H9 (cell line): Measurements from ENCODE around the gene FAM81A. TPM values are rescaled to one million over a fixed set of nuclear protein-coding genes. Genes with fewer than 3 reads are reported as not detected.
A peak's percentile ranks its signal among the peaks of the same experiment; 100 is the strongest.

Experiments
- DNase-seq: peaks from one replicate; pipeline ENCODE4 v3.0.0-alpha.2; 2017
- H2AFZ ChIP-seq: one replicate; pipeline ENCODE4 v1.6.1; 2013; ENCODE audit warnings: mild to moderate bottlenecking, low read length, control low read depth, moderate library complexity
- H2AK5ac ChIP-seq: 2 replicates; pipeline ENCODE4 v1.6.1; 2013; ENCODE audit warnings: low read length, control low read depth, mixed read lengths; ENCODE audit not compliant: insufficient read length
- H2BK120ac ChIP-seq: one replicate; pipeline ENCODE4 v1.6.1; 2013; ENCODE audit warnings: low read depth, mild to moderate bottlenecking, low read length, control low read depth, inconsistent platforms; ENCODE audit not compliant: poor library complexity, severe bottlenecking
- H2BK12ac ChIP-seq: 2 replicates; pipeline ENCODE4 v1.6.1; 2013; ENCODE audit warnings: low read length, control low read depth, mixed read lengths, low read depth; ENCODE audit not compliant: insufficient read length
- H2BK15ac ChIP-seq: 2 replicates; pipeline ENCODE4 v1.6.1; 2013; ENCODE audit warnings: low read depth, low read length, control low read depth
- H2BK20ac ChIP-seq: one replicate; pipeline ENCODE4 v1.6.1; 2013; ENCODE audit warnings: low read depth, mild to moderate bottlenecking, low read length, control low read depth, inconsistent platforms; ENCODE audit not compliant: poor library complexity, severe bottlenecking
- H2BK5ac ChIP-seq: 2 replicates; pipeline ENCODE4 v1.6.1; 2013; ENCODE audit warnings: low read length, control low read depth, mixed read lengths; ENCODE audit not compliant: insufficient read length
- H3K14ac ChIP-seq: 2 replicates; pipeline ENCODE4 v1.6.1; 2013; ENCODE audit warnings: low read length, control low read depth; ENCODE audit not compliant: insufficient read depth
- H3K18ac ChIP-seq: 2 replicates; pipeline ENCODE4 v1.6.1; 2013; ENCODE audit warnings: low read depth, mild to moderate bottlenecking, mixed read lengths, low read length, control low read depth; ENCODE audit not compliant: insufficient read length
- H3K23ac ChIP-seq: 2 replicates; pipeline ENCODE4 v1.6.1; 2013; ENCODE audit warnings: low read length, control low read depth, mixed read lengths, low read depth; ENCODE audit not compliant: insufficient read length
- H3K23me2 ChIP-seq: 2 replicates; pipeline ENCODE4 v1.6.1; 2013; ENCODE audit warnings: low read depth, mild to moderate bottlenecking, mixed read lengths, low read length, control low read depth; ENCODE audit not compliant: insufficient read length, poor library complexity, severe bottlenecking
- H3K27ac ChIP-seq: 2 replicates; pipeline ENCODE4 v1.5.1; 2013; ENCODE audit warnings: low read length, control low read depth, mixed read lengths, low read depth; ENCODE audit not compliant: insufficient read length
- H3K27me3 ChIP-seq: 2 replicates; pipeline ENCODE4 v1.6.1; 2013; ENCODE audit warnings: low read length, control low read depth, inconsistent platforms; ENCODE audit not compliant: insufficient read depth
- H3K4ac ChIP-seq: 2 replicates; pipeline ENCODE4 v1.6.1; 2013; ENCODE audit warnings: low read depth, mild to moderate bottlenecking, control low read depth, inconsistent platforms, low read length, moderate library complexity
- H3K4me1 ChIP-seq: 2 replicates; pipeline ENCODE4 v1.6.1; 2013; ENCODE audit warnings: low read length, control low read depth, inconsistent platforms; ENCODE audit not compliant: insufficient read depth
- H3K4me2 ChIP-seq: 2 replicates; pipeline ENCODE4 v1.6.1; 2013; ENCODE audit warnings: low read length, control low read depth, mixed read lengths; ENCODE audit not compliant: insufficient read length, insufficient read depth
- H3K56ac ChIP-seq: 2 replicates; pipeline ENCODE4 v1.6.1; 2013; ENCODE audit warnings: low read depth, mild to moderate bottlenecking, mixed read lengths, low read length, control low read depth; ENCODE audit not compliant: insufficient read length
- H3K79me1 ChIP-seq: 2 replicates; pipeline ENCODE4 v1.6.1; 2013; ENCODE audit warnings: low read depth, mild to moderate bottlenecking, moderate library complexity, low read length, control low read depth, inconsistent platforms; ENCODE audit not compliant: insufficient read depth, poor library complexity, severe bottlenecking
- H3K79me2 ChIP-seq: 2 replicates; pipeline ENCODE4 v1.6.1; 2013; ENCODE audit warnings: low read length, control low read depth, inconsistent platforms; ENCODE audit not compliant: insufficient read depth
- H3K9ac ChIP-seq: 2 replicates; pipeline ENCODE4 v1.6.1; 2013; ENCODE audit warnings: low read length, control low read depth, mixed read lengths; ENCODE audit not compliant: insufficient read length; ENCODE audit errors: extremely low read depth
- H3K9me3 ChIP-seq: one replicate; pipeline ENCODE4 v1.6.1; 2013; ENCODE audit warnings: low read depth, low read length, inconsistent platforms; ENCODE audit not compliant: control insufficient read depth
- H3T11ph ChIP-seq: one replicate; pipeline ENCODE4 v1.6.1; 2013; ENCODE audit warnings: mild to moderate bottlenecking, low read length, control low read depth, inconsistent platforms
- H4K20me1 ChIP-seq: one replicate; pipeline ENCODE4 v1.6.1; 2013; ENCODE audit not compliant: control insufficient read depth, insufficient read length, insufficient read depth
- H4K5ac ChIP-seq: 2 replicates; pipeline ENCODE4 v1.6.1; 2013; ENCODE audit warnings: low read depth, mild to moderate bottlenecking, mixed read lengths, low read length, control low read depth; ENCODE audit not compliant: insufficient read length
- H4K8ac ChIP-seq: replicated peaks from 2 replicates; pipeline ENCODE4 v1.6.1; 2013; ENCODE audit warnings: low read length, control low read depth, mixed read lengths, low read depth; ENCODE audit not compliant: insufficient read length
- H4K91ac ChIP-seq: 2 replicates; pipeline ENCODE4 v1.6.1; 2013; ENCODE audit warnings: low read depth, mild to moderate bottlenecking, moderate library complexity, mixed read lengths, low read length, control low read depth; ENCODE audit not compliant: insufficient read length
- H3K27ac Mint-ChIP-seq, 3 experiments: 2 replicates in 2 of 3; 3 replicates in 1 of 3; pipeline ENCODE4 v1.8.0; 2020 to 2021; ENCODE audit warnings: mixed read lengths in 3 of 3, mild to moderate bottlenecking in 1 of 3, moderate library complexity in 1 of 3
- H3K27me3 Mint-ChIP-seq: 2 replicates; pipeline ENCODE4 v1.8.0; 2021; ENCODE audit warnings: low read depth, mild to moderate bottlenecking, moderate library complexity, mixed read lengths
- H3K36me3 Mint-ChIP-seq, 3 experiments: 2 replicates in 2 of 3; 3 replicates in 1 of 3; pipeline ENCODE4 v1.8.0; 2020 to 2021; ENCODE audit warnings: low read depth in 3 of 3, mixed read lengths in 3 of 3; ENCODE audit not compliant: insufficient read depth in 1 of 3
- H3K4me1 Mint-ChIP-seq, 2 experiments: 2 replicates each; pipeline ENCODE4 v1.8.0; 2020; ENCODE audit warnings: mixed read lengths in 2 of 2
- H3K4me3 Mint-ChIP-seq, 2 experiments: 2 replicates in 1 of 2; 3 replicates in 1 of 2; pipeline ENCODE4 v1.8.0; 2020 to 2021; ENCODE audit warnings: mild to moderate bottlenecking in 2 of 2, mixed read lengths in 2 of 2, moderate library complexity in 1 of 2
- H3K9me3 Mint-ChIP-seq, 2 experiments: 2 replicates in 1 of 2; 3 replicates in 1 of 2; pipeline ENCODE4 v1.8.0; 2020; ENCODE audit warnings: mild to moderate bottlenecking in 2 of 2, mixed read lengths in 2 of 2, moderate library complexity in 1 of 2
- WGBS: extraction: QIAGEN DNeasy Blood & Tissue Kit; methylation state at CpG from one replicate; pipeline ENCODE4 v1.1.7; 2013; ENCODE audit warnings: missing lambda C conversion rate, low lambda C conversion rate, mixed read lengths; ENCODE audit not compliant: insufficient read length; ENCODE audit errors: extremely low coverage; 5-methylcytosine and 5-hydroxymethylcytosine counted together
- total RNA-seq: library from RNA; stranded (reverse); gene quantifications from 2 replicates; pipeline ENCODE4 v1.2.1, GENCODE V29; 2021
- TF ChIP-seq, protein P1 (sequence below): fragments of 200-600 bp; sonication (generic); conservative IDR thresholded peaks from 3 replicates; pipeline ENCODE4 v1.8.0; 2021; ENCODE audit warnings: antibody characterized with exemption, mild to moderate bottlenecking

Gene FAM81A
- total RNA-seq, 1 experiment from 2014 or later: 1.7 TPM

DNA sequence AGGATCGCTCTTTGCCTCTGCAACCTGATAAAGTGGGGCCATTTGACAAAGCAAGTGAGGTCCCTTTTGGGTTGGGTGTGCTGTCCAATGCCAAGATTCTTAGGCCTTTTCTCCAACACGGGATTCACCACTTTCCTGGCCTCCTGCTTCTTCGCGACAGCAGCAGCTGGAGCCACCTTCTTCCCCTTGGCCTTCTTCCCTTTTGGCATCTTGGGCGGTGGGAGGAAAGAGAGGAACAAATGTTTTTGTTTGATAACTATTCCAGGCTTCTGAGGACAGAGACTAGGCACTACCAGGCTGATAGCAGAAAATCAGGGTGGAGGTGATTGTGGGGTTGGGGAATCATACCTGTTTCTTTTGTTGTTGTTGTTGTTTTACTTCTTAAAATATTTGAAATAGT is 30.0 kb upstream of the FAM81A start:
- Histone ChIP-seq H3K4me1 (no peaks in the 10 kb centered on the region), H3K4ac (no peak overlapping the region), H4K91ac (no peak overlapping the region), H3K79me1 (no peaks in the 10 kb centered on the region), H3K27me3 (no peaks in the 10 kb centered on the region), H2BK5ac (no peak overlapping the region), H3K14ac (no peak overlapping the region), H2AK5ac (no peak overlapping the region), H2BK15ac (no peak overlapping the region), H2BK12ac (no peak overlapping the region), H3K18ac (no peak overlapping the region), H2AFZ (no peak overlapping the region), H4K8ac (no peak overlapping the region), H3K56ac (no peak overlapping the region), H2BK120ac (no peak overlapping the region), H4K5ac (no peak overlapping the region), H3K9ac (no peak overlapping the region), H3K9me3 (no peaks in the 10 kb centered on the region), H2BK20ac (no peak overlapping the region), H3T11ph (no peak overlapping the region), H4K20me1 (no peaks in the 10 kb centered on the region), H3K23me2 (no peaks in the 10 kb centered on the region), H3K79me2 (no peaks in the 10 kb centered on the region), H3K27ac (no peak overlapping the region), H3K4me2 (no peak overlapping the region), H3K23ac (no peak overlapping the region)
- Mint-ChIP-seq H3K36me3 (peaks cover 0 to 4% (median 0%) of the 10 kb centered on the region in 3 experiments; a peak in 1 of 7 replicates), H3K27ac (peak overlapping the region in 1 of 3 experiments; percentile 87; a peak in 2 of 7 replicates), H3K9me3 (no peaks in the 10 kb centered on the region), H3K4me3 (no peak overlapping the region), H3K4me1 (peaks cover 11 to 19% of the 10 kb centered on the region in 2 experiments), H3K27me3 (peaks cover 4% of the 10 kb centered on the region)
- TF ChIP-seq, protein P1, sequence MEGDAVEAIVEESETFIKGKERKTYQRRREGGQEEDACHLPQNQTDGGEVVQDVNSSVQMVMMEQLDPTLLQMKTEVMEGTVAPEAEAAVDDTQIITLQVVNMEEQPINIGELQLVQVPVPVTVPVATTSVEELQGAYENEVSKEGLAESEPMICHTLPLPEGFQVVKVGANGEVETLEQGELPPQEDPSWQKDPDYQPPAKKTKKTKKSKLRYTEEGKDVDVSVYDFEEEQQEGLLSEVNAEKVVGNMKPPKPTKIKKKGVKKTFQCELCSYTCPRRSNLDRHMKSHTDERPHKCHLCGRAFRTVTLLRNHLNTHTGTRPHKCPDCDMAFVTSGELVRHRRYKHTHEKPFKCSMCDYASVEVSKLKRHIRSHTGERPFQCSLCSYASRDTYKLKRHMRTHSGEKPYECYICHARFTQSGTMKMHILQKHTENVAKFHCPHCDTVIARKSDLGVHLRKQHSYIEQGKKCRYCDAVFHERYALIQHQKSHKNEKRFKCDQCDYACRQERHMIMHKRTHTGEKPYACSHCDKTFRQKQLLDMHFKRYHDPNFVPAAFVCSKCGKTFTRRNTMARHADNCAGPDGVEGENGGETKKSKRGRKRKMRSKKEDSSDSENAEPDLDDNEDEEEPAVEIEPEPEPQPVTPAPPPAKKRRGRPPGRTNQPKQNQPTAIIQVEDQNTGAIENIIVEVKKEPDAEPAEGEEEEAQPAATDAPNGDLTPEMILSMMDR: no peak
- DNase-seq: no peak
- no CpG with 5 or more reads among the region's 5 CpGs for WGBS
